Retinal pigment epithelial cell (primary cell): ENCODE data around the gene HOXA2.

ENCODE experiments used
- DNase-seq: peaks from one replicate; pipeline ENCODE4 v3.0.0-alpha.2; 2010; ENCODE audit warnings: low read depth
- H3K4me3 ChIP-seq: 2 replicates; pipeline ENCODE4 v1.5.1; 2011; ENCODE audit warnings: mild to moderate bottlenecking, low read length, control low read depth, moderate library complexity
- CTCF ChIP-seq: conservative IDR thresholded peaks from 2 replicates; pipeline ENCODE4 v1.5.1; 2011; ENCODE audit warnings: low read depth, low read length, control low read depth, inconsistent platforms

Gene HOXA2

GRCh38 chr7:27148031-27148755 is 45.7 kb upstream of the HOXA2 start:
- no peak for DNase-seq
- TF ChIP-seq CTCF, result no peak
- H3K4me3 ChIP-seq, result no peak overlapping the region

GRCh38 chr7:27147199-27148030 is 44.9 kb upstream of the HOXA2 start, which contains the start of gene HOXA6:
HOXA6 (minus strand) TSS chr7:27147774; CDS start chr7:27147749, 25 bp downstream.
- no peak within 1 kb of the TSS for H3K4me3 ChIP-seq
- no peak for DNase-seq
- no peak for TF ChIP-seq CTCF

DNA sequence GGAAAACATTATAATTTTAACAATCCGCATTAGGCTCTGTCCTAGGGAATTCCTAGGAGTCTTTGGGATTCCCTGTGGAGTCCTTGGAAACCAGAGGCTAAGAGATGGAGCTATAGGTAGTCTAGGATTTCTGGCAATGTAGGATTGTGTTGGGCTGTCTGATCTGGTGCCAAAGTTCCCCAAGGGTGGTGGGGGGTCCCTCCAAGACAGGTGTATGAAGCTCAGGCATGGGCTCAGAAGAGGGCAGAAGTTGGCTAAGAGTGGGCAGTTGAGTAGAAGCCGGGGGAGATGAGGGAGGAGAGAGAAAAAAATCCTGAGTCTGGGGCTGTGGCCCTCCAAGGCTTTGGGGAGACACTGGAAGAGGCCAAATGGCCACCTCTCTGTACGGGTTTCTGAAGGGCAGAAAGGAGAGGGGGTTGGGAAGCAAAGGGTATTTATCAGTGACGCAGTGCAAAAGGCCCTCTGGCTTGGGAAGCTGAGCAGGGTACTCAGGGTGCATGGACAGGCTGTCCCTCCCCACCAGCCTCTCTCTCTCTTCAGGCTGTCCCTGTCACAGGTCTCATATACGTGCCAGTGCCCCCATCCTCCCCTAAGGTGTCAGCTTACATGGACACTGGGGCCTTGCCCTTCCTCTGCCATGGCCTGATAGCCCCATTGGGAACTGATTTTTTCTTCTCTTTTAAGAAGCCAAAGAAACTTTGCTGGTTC is 44.2 kb upstream of the HOXA2 start:
- TF ChIP-seq CTCF, result no peak
- no peak overlapping the region for H3K4me3 ChIP-seq
- DNase-seq, result no peak

DNA sequence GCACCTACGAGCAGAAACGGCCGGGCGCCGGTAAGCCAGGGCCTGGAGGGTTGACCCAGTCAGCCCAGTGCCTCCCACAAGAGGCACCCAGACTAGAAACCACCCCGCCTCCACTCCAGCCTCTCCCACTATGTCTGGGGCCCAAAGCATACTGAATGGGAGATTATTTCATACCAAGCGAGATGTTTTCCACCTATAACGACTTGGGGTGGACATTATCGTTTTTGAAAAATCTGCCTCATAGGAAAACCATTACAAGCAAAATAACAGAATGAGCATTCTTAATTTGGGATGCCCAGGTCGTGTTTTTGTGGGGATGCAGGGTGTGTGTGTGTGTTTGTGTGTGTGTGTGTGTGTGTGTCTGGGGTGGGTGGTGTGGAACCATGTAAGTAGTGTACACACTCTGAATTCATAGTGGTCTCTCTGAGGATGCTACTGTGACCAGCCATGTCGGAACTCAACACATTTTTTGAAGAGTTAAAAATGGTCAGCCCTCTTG is 43.5 kb upstream of the HOXA2 start:
- no peak overlapping the region for H3K4me3 ChIP-seq
- DNase-seq, result no peak
- no peak for TF ChIP-seq CTCF

DNA sequence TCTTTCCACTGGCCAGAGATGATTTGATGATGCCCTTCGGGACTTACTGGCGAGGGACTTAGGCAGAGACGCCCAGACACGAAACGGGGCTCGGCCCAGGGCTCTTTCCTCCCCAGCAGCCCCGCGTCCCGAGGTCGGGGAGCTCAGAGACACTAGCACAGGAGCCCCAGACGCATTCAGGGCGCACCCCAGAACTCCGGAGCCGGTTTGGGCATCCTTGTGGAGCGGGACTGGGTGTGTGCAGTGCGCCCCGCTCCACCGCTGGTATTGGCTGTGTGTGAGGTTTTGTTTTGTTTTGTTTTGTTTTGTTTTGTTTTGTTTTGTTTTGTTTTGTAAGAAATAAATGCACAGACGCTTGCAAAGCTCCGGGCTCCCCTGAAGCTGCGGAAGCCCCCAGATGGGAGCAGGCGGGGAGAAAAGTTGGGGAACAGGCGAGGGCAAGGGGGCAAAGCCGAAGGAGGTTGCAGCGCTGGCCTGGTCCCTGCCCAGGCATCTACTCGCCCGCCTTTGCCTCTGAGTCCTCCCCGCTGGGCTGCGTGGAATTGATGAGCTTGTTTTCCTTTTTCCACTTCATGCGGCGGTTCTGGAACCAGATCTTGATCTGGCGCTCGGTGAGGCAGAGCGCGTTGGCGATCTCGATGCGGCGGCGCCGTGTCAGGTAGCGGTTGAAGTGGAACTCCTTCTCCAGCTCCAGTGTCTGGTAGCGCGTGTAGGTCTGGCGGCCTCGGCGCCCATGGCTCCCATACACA is 42.9 kb upstream of the HOXA2 start:
- no peak for TF ChIP-seq CTCF
- no peak for DNase-seq
- H3K4me3 ChIP-seq, result no peak overlapping the region

GRCh38 chr7:27144781-27145164 is 42.3 kb upstream of the HOXA2 start:
- H3K4me3 ChIP-seq, result no peak overlapping the region
- TF ChIP-seq CTCF, result no peak

More at GRCh38 chr7:27144781-27145164, 42.3 kb upstream of the HOXA2 start:
- DNase-seq, result no peak
